Measurements from ENCODE around the gene PKDCC. TPM values are rescaled to one million over a fixed set of nuclear protein-coding genes. Genes with fewer than 3 reads are reported as not detected.

PKDCC gene
- total and polyA plus RNA-seq, 2 of the 13 experiments (the other 11 are each of a cell fraction or from before 2014, with no cell fraction given): 52.6 to 58.8 TPM

GRCh38 chr2:42092084-42092996 lies 44.5 kb downstream of the PKDCC start (continued):
- TF ChIP-seq ZNF639 (CRISPR knock-in tag; conservative IDR thresholded peaks at IDR 0.05) (peak; percentile 60; the same call in 1 of the 2 replicates), ZBTB25 (CRISPR knock-in tag; IDR thresholded peaks at IDR 0.05) (0 out of 2 replicates have a peak, but pooled peaks have one; percentile 42), NCOA2 (CRISPR knock-in tag; IDR thresholded peaks at IDR 0.05) (peak; percentile 88), KAT8 (CRISPR knock-in tag; IDR thresholded peaks at IDR 0.05) (peak; percentile 89), SIX1 (CRISPR knock-in tag; IDR thresholded peaks at IDR 0.05; ENCODE audit: borderline replicate concordance) (peak; percentile 70; the same call in 1 of the 2 replicates), SMARCC2 (IDR thresholded peaks at IDR 0.05) (no peak), ZNF670 (CRISPR knock-in tag; IDR thresholded peaks at IDR 0.05; ENCODE audit: borderline replicate concordance) (0 out of 2 replicates have a peak, but pooled peaks have one; percentile 42), POLR2G (IDR thresholded peaks at IDR 0.05; ENCODE audit: low read depth, low read length) (peak; percentile 59; the same call in 1 of the 2 replicates), NONO (IDR thresholded peaks at IDR 0.05) (no peak), NONO (CRISPR knock-in tag; conservative IDR thresholded peaks at IDR 0.05) (peak; percentile 67; the same call in 1 of the 2 replicates), SALL1 (CRISPR knock-in tag; IDR thresholded peaks at IDR 0.05) (peak; percentile 87), MEIS2 (CRISPR knock-in tag; IDR thresholded peaks at IDR 0.05) (peak; percentile 71; the same call in 1 of the 2 replicates), RAD51 (IDR thresholded peaks at IDR 0.05; ENCODE audit: borderline replicate concordance) (no peak), NR2F1 (CRISPR knock-in tag; IDR thresholded peaks at IDR 0.05) (no peak), THRA (CRISPR knock-in tag; IDR thresholded peaks at IDR 0.05; ENCODE audit: borderline replicate concordance) (peak; percentile 86), SMC3 (IDR thresholded peaks at IDR 0.05; ENCODE audit: low read length) (peak; percentile 24; the same call in 1 of the 2 replicates), ZNF503 (CRISPR knock-in tag; IDR thresholded peaks at IDR 0.05) (peak; percentile 85), MIER3 (CRISPR knock-in tag; IDR thresholded peaks at IDR 0.05; ENCODE audit: borderline replicate concordance) (0 out of 2 replicates have a peak, but pooled peaks have one; percentile 80), SP5 (CRISPR knock-in tag; IDR thresholded peaks at IDR 0.05; ENCODE audit: borderline replicate concordance, low read depth) (0 out of 2 replicates have a peak, but pooled peaks have one; percentile 52)

Measured in HepG2 (cell line).